Peyer's patch (tissue), 4 donors: ENCODE results near the gene TUBB3. TPM values are rescaled to one million over a fixed set of nuclear protein-coding genes. Genes with fewer than 3 reads are reported as not detected.

Experiments
- DNase-seq, 3 donors: peaks; one replicate each; pipeline ENCODE4 v3.0.0-alpha.2; 2017 to 2019
- H3K27ac ChIP-seq, 4 donors: fragments of 200-600 bp; sonication (generic); one replicate each; pipeline ENCODE4 v1.5.1; 2016 to 2019
- H3K27me3 ChIP-seq, 2 donors: fragments of 200-600 bp; sonication (generic); one replicate each; pipeline ENCODE4 v1.5.1; 2019
- H3K36me3 ChIP-seq, 3 donors: fragments of 200-600 bp; sonication (generic); one replicate each; pipeline ENCODE4 v1.5.1; 2016 to 2019
- H3K4me1 ChIP-seq, 4 donors: fragments of 200-600 bp; sonication (generic); one replicate each; pipeline ENCODE4 v1.5.1; 2016 to 2019
- H3K4me3 ChIP-seq, 4 donors: fragments of 200-600 bp; sonication (generic); 1 replicate in 3 of 4; 2 replicates in 1 of 4; pipeline ENCODE4 v1.5.1; 2016 to 2019; ENCODE audit warnings: mild to moderate bottlenecking in 1 of 4
- H3K9me3 ChIP-seq, 4 donors: fragments of 200-600 bp; sonication (generic); one replicate each; pipeline ENCODE4 v1.5.1; 2016 to 2019; ENCODE audit warnings: mild to moderate bottlenecking in 1 of 4
- POLR2A ChIP-seq, 2 donors: fragments of 450-650 bp; IDR thresholded peaks; one replicate each; pipeline ENCODE4 v1.5.1; 2017; ENCODE audit warnings: antibody characterized with exemption in 2 of 2, mild to moderate bottlenecking in 2 of 2, moderate library complexity in 2 of 2
- total RNA-seq, 4 donors: library from RNA; depleted of rRNA; stranded (reverse); fragments of >200 nt; gene quantifications; one replicate each; pipeline ENCODE4 v1.1.0, GENCODE V29; 2016
- TF ChIP-seq, protein P1 (sequence below), 6 experiments: fragments of 450-650 bp in 4 of 6; fragments of 200-600 bp in 2 of 6; sonication (generic) in 1 of 6; IDR thresholded peaks; one replicate each; pipeline ENCODE4 v1.5.1; 2017 to 2019; ENCODE audit warnings: antibody characterized with exemption in 6 of 6, mild to moderate bottlenecking in 3 of 6, moderate library complexity in 1 of 6

TUBB3 gene
- total RNA-seq, 4 donors from 2014 or later = 2.1 to 12.4 (median 4.6) TPM

DNA sequence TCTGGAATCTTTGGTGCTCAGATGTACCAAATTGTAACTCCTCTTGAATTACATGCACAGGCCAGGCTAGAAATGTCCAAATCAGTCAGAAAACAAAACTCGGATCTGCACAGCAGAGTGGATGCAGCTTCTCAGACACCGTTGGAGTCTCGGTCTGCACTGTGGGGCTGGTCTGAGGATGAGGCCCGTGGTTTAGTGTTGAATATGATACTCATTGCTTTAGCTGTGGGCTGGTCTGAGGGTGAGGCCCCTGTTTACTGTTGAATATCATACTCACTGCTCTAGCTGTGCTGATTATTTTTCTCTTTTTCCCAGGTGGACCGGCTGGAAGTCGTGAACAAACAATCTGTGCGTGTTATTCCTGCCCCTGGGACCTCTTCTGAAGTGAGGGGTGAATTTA, 61.1 kb downstream of the TUBB3 start:
- Histone ChIP-seq H3K27me3 (no peaks in the 10 kb centered on the region), H3K36me3 (peaks cover 0 to 95% (median 0%) of the 10 kb centered on the region in 3 donors), H3K4me3 (no peak overlapping the region), H3K27ac (no peak overlapping the region), H3K4me1 (no peaks in the 10 kb centered on the region), H3K9me3 (no peaks in the 10 kb centered on the region)
- no peak for TF ChIP-seq POLR2A (IDR thresholded peaks at IDR 0.05)
- TF ChIP-seq, protein P1, sequence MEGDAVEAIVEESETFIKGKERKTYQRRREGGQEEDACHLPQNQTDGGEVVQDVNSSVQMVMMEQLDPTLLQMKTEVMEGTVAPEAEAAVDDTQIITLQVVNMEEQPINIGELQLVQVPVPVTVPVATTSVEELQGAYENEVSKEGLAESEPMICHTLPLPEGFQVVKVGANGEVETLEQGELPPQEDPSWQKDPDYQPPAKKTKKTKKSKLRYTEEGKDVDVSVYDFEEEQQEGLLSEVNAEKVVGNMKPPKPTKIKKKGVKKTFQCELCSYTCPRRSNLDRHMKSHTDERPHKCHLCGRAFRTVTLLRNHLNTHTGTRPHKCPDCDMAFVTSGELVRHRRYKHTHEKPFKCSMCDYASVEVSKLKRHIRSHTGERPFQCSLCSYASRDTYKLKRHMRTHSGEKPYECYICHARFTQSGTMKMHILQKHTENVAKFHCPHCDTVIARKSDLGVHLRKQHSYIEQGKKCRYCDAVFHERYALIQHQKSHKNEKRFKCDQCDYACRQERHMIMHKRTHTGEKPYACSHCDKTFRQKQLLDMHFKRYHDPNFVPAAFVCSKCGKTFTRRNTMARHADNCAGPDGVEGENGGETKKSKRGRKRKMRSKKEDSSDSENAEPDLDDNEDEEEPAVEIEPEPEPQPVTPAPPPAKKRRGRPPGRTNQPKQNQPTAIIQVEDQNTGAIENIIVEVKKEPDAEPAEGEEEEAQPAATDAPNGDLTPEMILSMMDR (IDR thresholded peaks at IDR 0.05) = no peak
- no peak for DNase-seq

DNA sequence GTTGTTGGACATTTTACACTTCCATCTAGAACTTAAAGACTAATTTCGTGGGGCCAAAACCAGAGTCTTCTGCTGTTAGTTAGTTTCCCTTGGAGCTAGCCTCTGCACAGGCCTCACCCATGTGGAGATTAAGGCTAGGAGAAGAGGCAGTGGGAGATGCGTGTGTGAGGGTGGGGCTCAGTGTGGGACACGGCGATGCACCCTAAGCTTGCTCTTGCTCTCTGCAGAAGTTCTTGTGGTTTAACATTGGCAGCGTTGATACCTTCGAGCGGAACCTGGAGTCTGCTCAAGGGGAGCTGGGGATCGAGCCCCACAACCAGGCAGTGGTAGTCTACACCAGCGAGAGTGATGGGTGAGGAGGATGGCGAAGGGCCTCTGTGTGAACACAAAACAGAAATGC, 62.1 kb downstream of the TUBB3 start:
- Histone ChIP-seq H3K27me3 (no peaks in the 10 kb centered on the region), H3K36me3 (peaks cover 0 to 91% (median 0%) of the 10 kb centered on the region in 3 donors), H3K27ac (no peak overlapping the region), H3K4me3 (no peak overlapping the region), H3K9me3 (no peaks in the 10 kb centered on the region), H3K4me1 (no peaks in the 10 kb centered on the region)
- no peak for TF ChIP-seq POLR2A (IDR thresholded peaks at IDR 0.05)
- TF ChIP-seq, protein P1 (IDR thresholded peaks at IDR 0.05) = no peak
- no peak for DNase-seq

Other genes with a start within 250 kb of the TUBB3 start
- 100 to 1,000 TPM in 3 of 4 donors, 10 to 100 TPM in 1; 97.9 to 198 (median 158) TPM for gene CDK10, start 236.7 kb upstream of the TUBB3 start, total RNA-seq
- gene SPATA2L, start 221.6 kb upstream of the TUBB3 start, total RNA-seq = 10 to 100 TPM; 19.0 to 44.7 (median 36.7) TPM
- 10 to 100 TPM; 14.9 to 45.9 (median 27.9) TPM for gene VPS9D1, start 202.4 kb upstream of the TUBB3 start, total RNA-seq
- 100 to 1,000 TPM in 3 of 4 donors, 10 to 100 TPM in 1; 59.0 to 270 (median 125) TPM for gene ZNF276, start 201.8 kb upstream of the TUBB3 start, total RNA-seq
- 100 to 1,000 TPM in 1 of 4 donors, 10 to 100 TPM in 3; 19.4 to 187 (median 27.9) TPM for gene FANCA, start 106.7 kb upstream of the TUBB3 start, total RNA-seq
- 100 to 1,000 TPM in 3 of 4 donors, 10 to 100 TPM in 1; 45.5 to 147 (median 111) TPM for gene SPIRE2, start 94.9 kb upstream of the TUBB3 start, total RNA-seq
- gene TCF25, start 49.8 kb upstream of the TUBB3 start, total RNA-seq = 100 to 1,000 TPM; 247 to 946 (median 371) TPM
- gene MC1R, start 4.5 kb upstream of the TUBB3 start, total RNA-seq = 10 to 100 TPM in 2 of 4 donors, 1 to 10 TPM in 2; 8.3 to 29.2 (median 11.2) TPM
- gene DEF8, start 25.4 kb downstream of the TUBB3 start, total RNA-seq = 100 to 1,000 TPM in 1 of 4 donors, 10 to 100 TPM in 3; 28.4 to 237 (median 60.9) TPM
- gene DBNDD1, start 96.1 kb downstream of the TUBB3 start, total RNA-seq = 10 to 100 TPM in 1 of 4 donors, 1 to 10 TPM in 3; 1.9 to 12.3 (median 6.1) TPM
- not detected for gene PRDM7, start 154.0 kb downstream of the TUBB3 start, total RNA-seq